Renal pelvis (tissue), 4 donors: ENCODE measurements around the gene DYSF. TPM values are rescaled to one million over a fixed set of nuclear protein-coding genes. Genes with fewer than 3 reads are reported as not detected.

Source experiments
- DNase-seq: peaks from one replicate; pipeline ENCODE4 v3.0.0-alpha.2; 2013
- polyA plus RNA-seq, 3 donors: library from polyadenylated mRNA; unstranded; fragments of 120-200 nt; gene quantifications; one replicate each; pipeline ENCODE4 v1.2.1, GENCODE V29; 2013; ENCODE audit not compliant: insufficient read length in 3 of 3

The DYSF gene
- polyA plus RNA-seq, 3 donors, result 15.3 to 21.3 (median 17.3) TPM

- DNase-seq, result no peak
These were observed 97.7 kb downstream of the DYSF start for GRCh38 chr2:71550801-71551630.

GRCh38 chr2:71551631-71551915 is 98.2 kb downstream of the DYSF start:
- no peak for DNase-seq

GRCh38 chr2:71552356-71552755 is 99.0 kb downstream of the DYSF start:
- no peak for DNase-seq

- no peak for DNase-seq
These were observed 99.5 kb downstream of the DYSF start for GRCh38 chr2:71552861-71553301.

- DNase-seq, result no peak
These were observed 100.8 kb downstream of the DYSF start for GRCh38 chr2:71554028-71554705.

GRCh38 chr2:71554706-71555056 is 101.3 kb downstream of the DYSF start:
- no peak for DNase-seq

GRCh38 chr2:71555798-71556454 is 102.6 kb downstream of the DYSF start:
- no peak for DNase-seq

- no peak for DNase-seq
These were observed 103.4 kb downstream of the DYSF start for GRCh38 chr2:71556692-71557250.

GRCh38 chr2:71557321-71557720 is 104.0 kb downstream of the DYSF start:
- no peak for DNase-seq

GRCh38 chr2:71558300-71559051 is 105.1 kb downstream of the DYSF start:
- no peak for DNase-seq

- DNase-seq, result no peak
These were observed 105.9 kb downstream of the DYSF start for GRCh38 chr2:71559080-71559827.

GRCh38 chr2:71559828-71560637 is 106.7 kb downstream of the DYSF start:
- no peak for DNase-seq

- DNase-seq, result peak; percentile 62
These were observed 107.3 kb downstream of the DYSF start for GRCh38 chr2:71560638-71561011.

GRCh38 chr2:71561441-71562267 is 108.3 kb downstream of the DYSF start:
- DNase-seq, result no peak

- no peak for DNase-seq
These were observed 109.2 kb downstream of the DYSF start for GRCh38 chr2:71562518-71562917.

- no peak for DNase-seq
These were observed 110.5 kb downstream of the DYSF start for GRCh38 chr2:71563872-71564271.

- no peak for DNase-seq
These were observed 111.0 kb downstream of the DYSF start for GRCh38 chr2:71564361-71564760.

GRCh38 chr2:71564790-71565189 is 111.4 kb downstream of the DYSF start:
- DNase-seq, result no peak

- DNase-seq, result no peak
These were observed 113.0 kb downstream of the DYSF start for GRCh38 chr2:71566372-71566771.

GRCh38 chr2:71567625-71568024 is 114.3 kb downstream of the DYSF start:
- no peak for DNase-seq
